HepG2 (cell line): Measurements from ENCODE around the gene FBXW2. TPM values are rescaled to one million over a fixed set of nuclear protein-coding genes. Genes with fewer than 3 reads are reported as not detected.

Experiments
- BRCA1 ChIP-seq: sonication (generic); formaldehyde crosslinking; IDR thresholded peaks from 2 replicates; pipeline ENCODE4 v1.4.0; 2020; ENCODE audit warnings: missing genetic modification reagents
- CAMTA2 ChIP-seq: sonication (generic); formaldehyde crosslinking; IDR thresholded peaks from 2 replicates; pipeline ENCODE4 v1.4.0; 2020; ENCODE audit warnings: mild to moderate bottlenecking, missing genetic modification reagents, borderline replicate concordance
- CEBPB ChIP-seq: IDR thresholded peaks from 2 replicates; pipeline ENCODE4 v1.6.1; 2011; ENCODE audit warnings: low read depth, low read length, improper control_type of control experiment, borderline replicate concordance
- GATAD2A ChIP-seq: IDR thresholded peaks from 2 replicates; pipeline ENCODE4 v1.6.1; 2016
- POGZ ChIP-seq: sonication (generic); formaldehyde crosslinking; IDR thresholded peaks from 2 replicates; pipeline ENCODE4 v1.4.0; 2020; ENCODE audit warnings: mild to moderate bottlenecking, missing genetic modification reagents
- RBM22 ChIP-seq: fragments of 200-400 bp; formaldehyde crosslinking; optimal IDR thresholded peaks from 2 replicates; pipeline ENCODE3; 2017; ENCODE audit warnings: mild to moderate bottlenecking, low read length, moderate library complexity
- SIN3B ChIP-seq: fragments of 150-350 bp; IDR thresholded peaks from 2 replicates; pipeline ENCODE4 v1.6.1; 2014; ENCODE audit warnings: low read length
- SIX1 ChIP-seq: sonication (generic); formaldehyde crosslinking; IDR thresholded peaks from 2 replicates; pipeline ENCODE4 v1.4.0; 2020; ENCODE audit warnings: missing genetic modification reagents, borderline replicate concordance
- SRY ChIP-seq: sonication (generic); formaldehyde crosslinking; IDR thresholded peaks from 2 replicates; pipeline ENCODE4 v1.8.0; 2022; ENCODE audit warnings: mild to moderate bottlenecking, missing genetic modification reagents
- ZNF24 ChIP-seq: fragments of 450-650 bp; IDR thresholded peaks from 2 replicates; pipeline ENCODE4 v1.6.1; 2017; ENCODE audit warnings: antibody characterized with exemption, mild to moderate bottlenecking
- ZNF331 ChIP-seq: sonication (generic); formaldehyde crosslinking; IDR thresholded peaks from 2 replicates; pipeline ENCODE4 v1.4.0; 2020; ENCODE audit warnings: missing genetic modification reagents
- ZNF44 ChIP-seq: sonication (generic); formaldehyde crosslinking; IDR thresholded peaks from 2 replicates; pipeline ENCODE4 v1.5.1; 2020; ENCODE audit warnings: mild to moderate bottlenecking, missing genetic modification reagents
- ZNF484 ChIP-seq: sonication (generic); formaldehyde crosslinking; IDR thresholded peaks from 2 replicates; pipeline ENCODE4 v1.5.1; 2020; ENCODE audit warnings: mild to moderate bottlenecking, low read depth, missing genetic modification reagents, borderline replicate concordance
- ZNF567 ChIP-seq: sonication (generic); formaldehyde crosslinking; IDR thresholded peaks from 2 replicates; pipeline ENCODE4 v1.8.1; 2023; ENCODE audit warnings: mild to moderate bottlenecking, missing genetic modification reagents, borderline replicate concordance
- ZNF572 ChIP-seq: sonication (generic); formaldehyde crosslinking; IDR thresholded peaks from 2 replicates; pipeline ENCODE4 v1.5.1; 2020; ENCODE audit warnings: mild to moderate bottlenecking, missing genetic modification reagents
- ZNF629 ChIP-seq: sonication (generic); formaldehyde crosslinking; conservative IDR thresholded peaks from 2 replicates; pipeline ENCODE4 v1.5.0; 2020; ENCODE audit warnings: missing genetic modification reagents
- polyA plus RNA-seq, 8 experiments: library from polyadenylated mRNA; depleted of rRNA in 3 of 8; stranded (reverse) in 7 of 8; unstranded in 1 of 8; fragments of >200 nt; fragmentation: Illumina TruSeq in 4 of 8; extraction: Trizol in 4 of 8; gene quantifications; 2 replicates each; pipeline versions ENCODE4 v1.2.1 to v1.2.3, GENCODE V29; 2011 to 2016; ENCODE audit warnings: low read depth in 4 of 8, missing spikeins in 1 of 8, mixed read lengths in 1 of 8; ENCODE audit not compliant: insufficient read depth in 1 of 8
- total RNA-seq, 5 experiments: library from RNA; depleted of rRNA; stranded (reverse); fragments of >200 nt; fragmentation: Illumina TruSeq; extraction: Trizol; gene quantifications; 2 replicates each; pipeline ENCODE4 v1.2.3, GENCODE V29; 2016; ENCODE audit warnings: low read depth in 1 of 5
- TF ChIP-seq, protein P1 (sequence below): sonication (generic); formaldehyde crosslinking; IDR thresholded peaks from 2 replicates; pipeline ENCODE4 v1.8.0; 2022; ENCODE audit warnings: low read depth, missing genetic modification reagents
- TF ChIP-seq, protein P2 (sequence below): sonication (generic); formaldehyde crosslinking; IDR thresholded peaks from 2 replicates; pipeline ENCODE4 v1.8.1; 2022; ENCODE audit warnings: mild to moderate bottlenecking, missing genetic modification reagents
- TF ChIP-seq, protein P3 (sequence below): sonication (generic); formaldehyde crosslinking; IDR thresholded peaks from 2 replicates; pipeline ENCODE4 v1.4.0; 2020; ENCODE audit warnings: mild to moderate bottlenecking, missing genetic modification reagents
- TF ChIP-seq, protein P4 (sequence below): sonication (generic); formaldehyde crosslinking; IDR thresholded peaks from 2 replicates; pipeline ENCODE4 v1.4.0; 2020; ENCODE audit warnings: missing genetic modification reagents, borderline replicate concordance
- TF ChIP-seq, protein P5 (sequence below): IDR thresholded peaks from 2 replicates; pipeline ENCODE4 v1.6.1; 2018; ENCODE audit warnings: missing genetic modification reagents
- TF ChIP-seq, protein P6 (sequence below): sonication (generic); formaldehyde crosslinking; IDR thresholded peaks from 2 replicates; pipeline ENCODE4 v1.5.0; 2020; ENCODE audit warnings: missing genetic modification reagents, mild to moderate bottlenecking, borderline replicate concordance

The FBXW2 gene
- total and polyA plus RNA-seq, 2 of the 13 experiments (the other 11 are each of a cell fraction or from before 2014, with no cell fraction given), result 35.4 to 43.1 TPM

DNA sequence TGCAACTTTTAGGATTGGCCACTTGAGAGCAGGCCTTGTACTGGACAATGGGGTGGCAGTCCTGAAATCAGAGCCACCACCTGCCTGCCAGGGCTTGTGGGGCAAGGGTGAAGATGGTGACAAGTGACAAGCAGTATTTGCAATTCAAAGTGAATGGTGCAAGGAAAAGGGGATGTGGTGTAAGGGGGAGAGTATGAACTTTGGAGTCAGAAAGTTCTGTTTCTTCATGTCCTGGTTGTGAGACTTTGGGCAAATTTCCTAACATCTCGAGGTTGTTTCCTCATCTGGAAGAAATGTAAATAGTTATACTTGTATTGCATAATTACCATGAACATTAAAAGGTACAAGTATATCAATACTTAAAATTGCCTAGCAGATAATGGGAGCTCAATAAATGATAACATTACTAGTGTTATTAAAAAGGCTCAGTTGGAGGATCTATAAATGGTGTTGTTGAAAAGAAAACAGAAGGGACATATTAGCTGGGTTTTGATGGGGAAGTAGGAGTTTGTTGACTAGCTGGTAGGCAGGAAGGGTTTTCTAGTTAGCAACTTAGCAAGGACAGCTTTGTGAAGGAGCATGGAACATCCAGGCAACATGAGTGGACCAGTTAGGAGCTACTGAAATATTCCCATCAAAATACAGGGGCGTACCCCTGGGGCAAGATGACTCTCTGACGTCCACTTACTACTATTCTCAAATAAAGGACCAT is 57.6 kb downstream of the FBXW2 start (continued):
- TF ChIP-seq, protein P1, sequence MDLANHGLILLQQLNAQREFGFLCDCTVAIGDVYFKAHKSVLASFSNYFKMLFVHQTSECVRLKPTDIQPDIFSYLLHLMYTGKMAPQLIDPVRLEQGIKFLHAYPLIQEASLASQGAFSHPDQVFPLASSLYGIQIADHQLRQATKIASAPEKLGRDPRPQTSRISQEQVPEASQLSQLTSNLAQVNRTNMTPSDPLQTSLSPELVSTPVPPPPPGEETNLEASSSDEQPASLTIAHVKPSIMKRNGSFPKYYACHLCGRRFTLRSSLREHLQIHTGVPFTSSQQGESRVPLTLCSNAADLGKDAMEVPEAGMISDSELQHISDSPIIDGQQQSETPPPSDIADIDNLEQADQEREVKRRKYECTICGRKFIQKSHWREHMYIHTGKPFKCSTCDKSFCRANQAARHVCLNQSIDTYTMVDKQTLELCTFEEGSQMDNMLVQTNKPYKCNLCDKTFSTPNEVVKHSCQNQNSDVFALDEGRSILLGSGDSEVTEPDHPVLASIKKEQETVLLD, result no peak
- TF ChIP-seq CAMTA2 (CRISPR knock-in tag) (no peak), ZNF331 (no peak), ZNF484 (CRISPR knock-in tag) (no peak), CEBPB (peak; percentile 99), ZNF629 (no peak), SRY (CRISPR knock-in tag) (no peak), ZNF44 (CRISPR knock-in tag) (no peak), POGZ (CRISPR knock-in tag) (peak; percentile 39; the same call in 1 of the 2 replicates), SIX1 (no peak), ZNF567 (CRISPR knock-in tag) (no peak), RBM22 (no peak), ZNF572 (CRISPR knock-in tag) (no peak), BRCA1 (CRISPR knock-in tag) (no peak), SIN3B (no peak), GATAD2A (CRISPR knock-in tag) (peak; percentile 98), ZNF24 (0 out of 2 replicates have a peak, but pooled peaks have one; percentile 23)
- TF ChIP-seq, protein P2, sequence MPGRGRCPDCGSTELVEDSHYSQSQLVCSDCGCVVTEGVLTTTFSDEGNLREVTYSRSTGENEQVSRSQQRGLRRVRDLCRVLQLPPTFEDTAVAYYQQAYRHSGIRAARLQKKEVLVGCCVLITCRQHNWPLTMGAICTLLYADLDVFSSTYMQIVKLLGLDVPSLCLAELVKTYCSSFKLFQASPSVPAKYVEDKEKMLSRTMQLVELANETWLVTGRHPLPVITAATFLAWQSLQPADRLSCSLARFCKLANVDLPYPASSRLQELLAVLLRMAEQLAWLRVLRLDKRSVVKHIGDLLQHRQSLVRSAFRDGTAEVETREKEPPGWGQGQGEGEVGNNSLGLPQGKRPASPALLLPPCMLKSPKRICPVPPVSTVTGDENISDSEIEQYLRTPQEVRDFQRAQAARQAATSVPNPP (CRISPR knock-in tag), result no peak
- TF ChIP-seq, protein P3, sequence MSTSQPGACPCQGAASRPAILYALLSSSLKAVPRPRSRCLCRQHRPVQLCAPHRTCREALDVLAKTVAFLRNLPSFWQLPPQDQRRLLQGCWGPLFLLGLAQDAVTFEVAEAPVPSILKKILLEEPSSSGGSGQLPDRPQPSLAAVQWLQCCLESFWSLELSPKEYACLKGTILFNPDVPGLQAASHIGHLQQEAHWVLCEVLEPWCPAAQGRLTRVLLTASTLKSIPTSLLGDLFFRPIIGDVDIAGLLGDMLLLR (CRISPR knock-in tag), result no peak
- TF ChIP-seq, protein P4, sequence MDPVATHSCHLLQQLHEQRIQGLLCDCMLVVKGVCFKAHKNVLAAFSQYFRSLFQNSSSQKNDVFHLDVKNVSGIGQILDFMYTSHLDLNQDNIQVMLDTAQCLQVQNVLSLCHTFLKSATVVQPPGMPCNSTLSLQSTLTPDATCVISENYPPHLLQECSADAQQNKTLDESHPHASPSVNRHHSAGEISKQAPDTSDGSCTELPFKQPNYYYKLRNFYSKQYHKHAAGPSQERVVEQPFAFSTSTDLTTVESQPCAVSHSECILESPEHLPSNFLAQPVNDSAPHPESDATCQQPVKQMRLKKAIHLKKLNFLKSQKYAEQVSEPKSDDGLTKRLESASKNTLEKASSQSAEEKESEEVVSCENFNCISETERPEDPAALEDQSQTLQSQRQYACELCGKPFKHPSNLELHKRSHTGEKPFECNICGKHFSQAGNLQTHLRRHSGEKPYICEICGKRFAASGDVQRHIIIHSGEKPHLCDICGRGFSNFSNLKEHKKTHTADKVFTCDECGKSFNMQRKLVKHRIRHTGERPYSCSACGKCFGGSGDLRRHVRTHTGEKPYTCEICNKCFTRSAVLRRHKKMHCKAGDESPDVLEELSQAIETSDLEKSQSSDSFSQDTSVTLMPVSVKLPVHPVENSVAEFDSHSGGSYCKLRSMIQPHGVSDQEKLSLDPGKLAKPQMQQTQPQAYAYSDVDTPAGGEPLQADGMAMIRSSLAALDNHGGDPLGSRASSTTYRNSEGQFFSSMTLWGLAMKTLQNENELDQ (CRISPR knock-in tag), result no peak
- TF ChIP-seq, protein P5, sequence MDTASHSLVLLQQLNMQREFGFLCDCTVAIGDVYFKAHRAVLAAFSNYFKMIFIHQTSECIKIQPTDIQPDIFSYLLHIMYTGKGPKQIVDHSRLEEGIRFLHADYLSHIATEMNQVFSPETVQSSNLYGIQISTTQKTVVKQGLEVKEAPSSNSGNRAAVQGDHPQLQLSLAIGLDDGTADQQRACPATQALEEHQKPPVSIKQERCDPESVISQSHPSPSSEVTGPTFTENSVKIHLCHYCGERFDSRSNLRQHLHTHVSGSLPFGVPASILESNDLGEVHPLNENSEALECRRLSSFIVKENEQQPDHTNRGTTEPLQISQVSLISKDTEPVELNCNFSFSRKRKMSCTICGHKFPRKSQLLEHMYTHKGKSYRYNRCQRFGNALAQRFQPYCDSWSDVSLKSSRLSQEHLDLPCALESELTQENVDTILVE (CRISPR knock-in tag), result no peak
- TF ChIP-seq, protein P6, sequence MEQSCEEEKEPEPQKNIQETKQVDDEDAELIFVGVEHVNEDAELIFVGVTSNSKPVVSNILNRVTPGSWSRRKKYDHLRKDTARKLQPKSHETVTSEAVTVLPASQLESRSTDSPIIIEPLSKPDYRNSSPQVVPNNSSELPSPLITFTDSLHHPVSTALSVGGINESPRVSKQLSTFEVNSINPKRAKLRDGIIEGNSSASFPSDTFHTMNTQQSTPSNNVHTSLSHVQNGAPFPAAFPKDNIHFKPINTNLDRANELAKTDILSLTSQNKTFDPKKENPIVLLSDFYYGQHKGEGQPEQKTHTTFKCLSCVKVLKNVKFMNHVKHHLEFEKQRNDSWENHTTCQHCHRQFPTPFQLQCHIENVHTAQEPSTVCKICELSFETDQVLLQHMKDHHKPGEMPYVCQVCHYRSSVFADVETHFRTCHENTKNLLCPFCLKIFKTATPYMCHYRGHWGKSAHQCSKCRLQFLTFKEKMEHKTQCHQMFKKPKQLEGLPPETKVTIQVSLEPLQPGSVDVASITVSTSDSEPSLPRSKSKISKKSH (CRISPR knock-in tag), result no peak
